VCaP (cell line): Measurements from ENCODE around the gene C22orf15.
"Not testable (repeated sequence)": the region's sequence is repeated elsewhere in the genome, so short reads cannot be mapped to it uniquely, and the experiment has no call there.

ENCODE experiments used
- H3K27ac ChIP-seq: fragments of 450-650 bp; 2 replicates; pipeline ENCODE4 v1.5.1; 2017
- CTCF ChIP-seq: fragments of 450-650 bp; conservative IDR thresholded peaks from 2 replicates; pipeline ENCODE4 v1.5.1; 2017; ENCODE audit warnings: mild to moderate bottlenecking, moderate library complexity

C22orf15 gene

GRCh38 chr22:23718371-23719165 lies 44.2 kb upstream of the C22orf15 start:
- no peak for TF ChIP-seq CTCF
- no peak overlapping the region for H3K27ac ChIP-seq

GRCh38 chr22:23720855-23721254 lies 41.9 kb upstream of the C22orf15 start:
- no peak for TF ChIP-seq CTCF
- H3K27ac ChIP-seq: no peak overlapping the region

GRCh38 chr22:23722160-23722559 lies 40.6 kb upstream of the C22orf15 start:
- no peak for TF ChIP-seq CTCF
- H3K27ac ChIP-seq: no peak overlapping the region

GRCh38 chr22:23722724-23723123 lies 40.1 kb upstream of the C22orf15 start:
- no peak overlapping the region for H3K27ac ChIP-seq
- no peak for TF ChIP-seq CTCF

GRCh38 chr22:23728108-23728507 lies 34.7 kb upstream of the C22orf15 start:
- not testable (repeated sequence) for H3K27ac ChIP-seq

GRCh38 chr22:23737696-23738095 lies 25.1 kb upstream of the C22orf15 start:
- no peak for TF ChIP-seq CTCF
- H3K27ac ChIP-seq: no peak overlapping the region

GRCh38 chr22:23742505-23743264 lies 20.1 kb upstream of the C22orf15 start:
- no peak overlapping the region for H3K27ac ChIP-seq
- TF ChIP-seq CTCF: no peak

GRCh38 chr22:23743303-23743705 lies 19.5 kb upstream of the C22orf15 start:
- H3K27ac ChIP-seq: no peak overlapping the region
- no peak for TF ChIP-seq CTCF
